Skeletal muscle tissue (tissue), 4 donors: ENCODE results near the gene ARHGAP18. TPM values are rescaled to one million over a fixed set of nuclear protein-coding genes. Genes with fewer than 3 reads are reported as not detected.

Experiments used
- H3K27ac ChIP-seq: one replicate; pipeline ENCODE4 v1.7.0; 2013; ENCODE audit warnings: mild to moderate bottlenecking, low read depth, low read length, inconsistent platforms
- H3K27me3 ChIP-seq, 3 donors: one replicate each; pipeline ENCODE4 v1.7.0; 2013; ENCODE audit warnings: low read length in 3 of 3; ENCODE audit not compliant: control insufficient read depth in 3 of 3, insufficient read depth in 3 of 3
- H3K36me3 ChIP-seq, 3 donors: one replicate each; pipeline ENCODE4 v1.7.0; 2013; ENCODE audit warnings: low read length in 3 of 3; ENCODE audit not compliant: control insufficient read depth in 3 of 3, insufficient read depth in 3 of 3
- H3K4me1 ChIP-seq, 3 donors: one replicate each; pipeline ENCODE4 v1.7.0; 2013; ENCODE audit warnings: low read length in 3 of 3, mild to moderate bottlenecking in 3 of 3; ENCODE audit not compliant: control insufficient read depth in 3 of 3, insufficient read depth in 3 of 3
- H3K4me3 ChIP-seq, 3 donors: one replicate each; pipeline ENCODE4 v1.7.0; 2013; ENCODE audit warnings: low read length in 3 of 3
- H3K9ac ChIP-seq, 3 donors: one replicate each; pipeline ENCODE4 v1.7.0; 2013; ENCODE audit warnings: low read length in 3 of 3, mild to moderate bottlenecking in 3 of 3, moderate library complexity in 2 of 3, low read depth in 1 of 3
- H3K9me3 ChIP-seq, 3 donors: one replicate each; pipeline ENCODE4 v1.7.0; 2013; ENCODE audit warnings: low read length in 3 of 3; ENCODE audit not compliant: control insufficient read depth in 3 of 3
- total RNA-seq: library from RNA; depleted of rRNA; stranded (reverse); fragments of >200 nt; gene quantifications from one replicate; pipeline ENCODE4 v1.2.3, GENCODE V29; 2014
- donor health status: Osteomylitis.

Gene ARHGAP18
- total RNA-seq, 1 donor from 2014 or later = 12.5 TPM

DNA sequence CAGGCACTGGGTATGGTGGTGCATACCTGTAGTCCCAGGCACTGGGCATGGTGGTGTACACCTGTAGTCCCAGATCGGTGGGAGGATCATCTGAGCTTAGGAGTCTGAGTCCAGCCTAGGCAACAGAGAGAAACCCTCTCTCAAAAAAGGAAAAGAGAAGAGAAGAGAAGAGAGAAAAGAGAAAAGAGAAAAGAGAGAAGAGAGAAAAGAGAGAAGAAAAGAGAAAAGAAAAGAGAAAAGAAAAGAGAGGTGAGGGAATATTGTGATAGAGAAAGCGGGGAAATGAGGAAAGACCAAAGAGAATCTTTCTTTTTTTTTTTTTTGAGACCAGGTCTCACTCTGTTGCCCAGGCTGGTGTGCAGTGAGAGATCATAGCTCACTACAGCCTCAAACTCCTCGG is 108.7 kb downstream of the ARHGAP18 start:
- Histone ChIP-seq H3K27ac (no peak overlapping the region), H3K4me3 (no peak overlapping the region), H3K9ac (no peak overlapping the region), H3K4me1 (no peaks in the 10 kb centered on the region), H3K9me3 (no peaks in the 10 kb centered on the region), H3K27me3 (no peaks in the 10 kb centered on the region), H3K36me3 (peaks cover 0 to 10% (median 10%) of the 10 kb centered on the region in 3 donors)

DNA sequence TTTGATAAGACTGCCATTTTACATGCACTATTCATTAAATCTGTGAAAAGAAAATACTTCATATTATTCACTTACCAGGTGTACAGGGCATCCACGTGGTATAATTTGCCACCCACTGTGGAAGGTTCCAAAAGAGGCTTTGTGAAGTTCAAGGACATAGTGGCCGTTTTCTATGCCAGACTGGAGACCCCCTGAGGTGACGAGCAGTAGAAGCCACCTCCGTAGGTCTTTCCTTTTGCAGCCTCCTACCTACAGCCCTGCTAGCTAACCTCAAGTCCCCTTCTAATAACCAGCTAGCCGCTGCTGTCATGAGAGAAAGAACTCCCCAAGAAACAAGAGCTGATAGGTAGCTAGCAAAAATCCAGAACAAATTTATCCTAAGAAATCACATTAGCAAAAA is 110.5 kb downstream of the ARHGAP18 start:
- H3K4me1 ChIP-seq = no peaks in the 10 kb centered on the region
- no peak overlapping the region for H3K4me3 ChIP-seq
- no peaks in the 10 kb centered on the region for H3K27me3 ChIP-seq
- H3K9me3 ChIP-seq = no peaks in the 10 kb centered on the region
- no peak overlapping the region for H3K9ac ChIP-seq
- no peak overlapping the region for H3K27ac ChIP-seq
- peaks cover 0 to 10% (median 4%) of the 10 kb centered on the region in 3 donors for H3K36me3 ChIP-seq

DNA sequence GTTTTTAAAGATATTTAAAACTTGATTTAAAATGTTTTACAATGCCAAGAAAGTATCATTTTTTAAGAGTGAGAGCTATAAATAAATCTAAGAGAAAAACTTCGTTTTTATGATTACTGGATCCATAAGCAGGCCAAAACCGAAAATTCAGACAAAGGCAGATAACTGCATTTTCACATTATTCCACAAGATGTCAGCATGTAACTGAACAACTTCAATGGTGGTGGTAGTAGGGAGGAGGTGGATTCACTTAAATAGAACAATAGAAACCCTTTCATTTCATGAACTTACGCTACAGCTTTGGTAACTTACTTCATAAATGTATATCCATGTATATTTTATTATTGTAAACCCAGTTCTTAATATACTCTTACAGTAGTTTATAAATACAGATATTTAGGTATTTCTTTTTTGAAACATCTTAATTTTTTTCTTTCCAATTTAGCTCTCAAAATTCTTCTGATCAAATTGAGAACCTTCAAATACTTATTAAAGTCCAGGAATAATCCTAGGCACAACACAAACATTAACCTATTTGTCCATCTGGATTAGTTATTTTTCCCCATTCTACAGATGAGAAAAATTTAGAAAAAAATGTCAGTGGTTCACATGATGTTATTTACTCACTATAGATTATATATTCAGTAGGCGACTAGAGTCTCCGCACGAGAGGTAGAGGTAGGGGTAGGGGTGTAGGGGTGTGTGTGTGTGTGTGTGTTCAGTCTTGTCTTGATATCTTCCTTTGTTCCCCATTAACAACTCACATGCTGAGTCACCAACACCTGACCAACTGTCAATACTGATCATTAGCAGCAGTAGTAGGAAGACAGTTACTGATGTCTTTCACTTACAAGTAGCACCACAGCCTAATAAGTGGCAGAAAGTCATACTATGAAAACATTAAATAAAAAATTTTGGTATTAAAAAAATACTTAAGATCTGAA is 111.5 kb downstream of the ARHGAP18 start:
- Histone ChIP-seq H3K9me3 (no peaks in the 10 kb centered on the region), H3K4me1 (no peaks in the 10 kb centered on the region), H3K9ac (no peak overlapping the region), H3K4me3 (no peak overlapping the region), H3K27ac (no peak overlapping the region), H3K27me3 (no peaks in the 10 kb centered on the region), H3K36me3 (peaks cover 0 to 10% (median 6%) of the 10 kb centered on the region in 3 donors)

DNA sequence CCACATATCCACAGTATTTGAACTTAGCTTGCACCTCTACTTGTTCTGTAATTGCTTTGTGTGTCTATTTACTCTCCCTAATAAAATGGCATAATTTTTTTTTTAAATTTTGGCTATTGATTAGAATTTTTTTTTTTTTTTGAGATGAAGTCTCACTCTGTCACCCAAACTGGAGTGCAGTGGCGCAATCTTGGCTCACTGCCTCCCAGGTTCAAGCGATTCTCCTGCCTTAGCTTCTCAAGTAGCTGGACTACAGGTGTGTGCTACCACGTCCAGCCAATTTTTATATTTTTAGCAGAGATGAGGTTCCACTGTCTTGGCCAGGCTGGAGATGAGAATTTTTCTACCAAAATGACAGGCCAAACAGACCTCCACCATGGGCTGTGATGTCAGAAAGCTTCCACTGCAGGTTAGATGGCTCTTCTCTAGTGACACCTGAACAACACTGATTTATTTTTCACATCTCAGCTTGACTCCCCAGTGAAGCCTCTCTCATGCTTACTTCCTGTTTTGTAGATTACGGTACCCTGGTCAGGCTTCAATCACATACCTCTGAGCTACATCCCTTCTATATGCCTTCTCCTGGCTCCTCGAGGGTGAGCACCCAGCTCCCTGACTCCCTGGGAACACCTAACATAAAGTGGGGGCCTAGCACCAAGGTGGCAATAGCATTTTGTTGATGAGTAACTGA is 112.8 kb downstream of the ARHGAP18 start:
- Histone ChIP-seq H3K27me3 (no peaks in the 10 kb centered on the region), H3K36me3 (peaks cover 0 to 17% (median 5%) of the 10 kb centered on the region in 3 donors), H3K4me1 (no peaks in the 10 kb centered on the region), H3K9me3 (no peaks in the 10 kb centered on the region), H3K4me3 (no peak overlapping the region), H3K9ac (no peak overlapping the region), H3K27ac (no peak overlapping the region)

DNA sequence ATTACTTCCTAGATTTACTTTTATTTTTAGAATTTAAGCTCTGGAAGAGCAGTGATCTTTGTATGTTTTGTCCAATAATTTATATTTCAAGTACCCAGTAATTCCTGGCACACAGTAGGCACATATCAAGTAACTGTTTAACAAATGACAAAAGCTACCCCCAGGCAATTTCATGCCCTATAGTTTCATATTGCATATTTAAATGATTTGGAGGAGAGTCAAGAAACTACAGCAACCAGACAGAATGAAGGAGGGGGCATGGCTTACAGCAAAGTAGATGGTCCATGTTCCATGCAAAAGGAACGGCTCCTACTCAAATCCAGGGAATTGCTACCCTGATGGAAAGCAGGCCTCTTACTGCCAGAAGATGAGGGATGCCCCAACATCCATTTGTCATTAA is 113.5 kb downstream of the ARHGAP18 start:
- H3K4me1 ChIP-seq = no peaks in the 10 kb centered on the region
- no peaks in the 10 kb centered on the region for H3K27me3 ChIP-seq
- no peaks in the 10 kb centered on the region for H3K9me3 ChIP-seq
- no peak overlapping the region for H3K9ac ChIP-seq
- no peak overlapping the region for H3K27ac ChIP-seq
- H3K4me3 ChIP-seq = no peak overlapping the region
- peaks cover 0 to 17% (median 5%) of the 10 kb centered on the region in 3 donors for H3K36me3 ChIP-seq

DNA sequence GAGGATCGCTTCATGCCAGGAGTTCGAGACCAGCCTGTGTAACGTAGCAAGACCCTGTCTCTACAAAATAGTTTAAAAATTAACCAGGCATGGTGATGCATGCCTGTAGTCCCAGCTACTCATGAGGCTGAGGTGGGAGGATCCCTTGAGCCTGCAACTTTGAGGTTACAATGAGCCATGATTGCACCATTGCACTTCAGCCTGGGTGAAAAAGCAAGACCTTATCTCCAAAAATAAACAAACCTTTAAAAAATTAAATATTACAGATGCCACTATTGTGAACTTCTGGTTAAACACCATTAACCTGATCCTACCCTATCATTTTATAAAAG is 116.8 kb downstream of the ARHGAP18 start:
- Histone ChIP-seq H3K36me3 (peaks cover 0 to 16% (median 0%) of the 10 kb centered on the region in 3 donors), H3K9me3 (no peaks in the 10 kb centered on the region), H3K4me1 (no peaks in the 10 kb centered on the region), H3K4me3 (no peak overlapping the region), H3K27ac (no peak overlapping the region), H3K27me3 (no peaks in the 10 kb centered on the region), H3K9ac (no peak overlapping the region)

DNA sequence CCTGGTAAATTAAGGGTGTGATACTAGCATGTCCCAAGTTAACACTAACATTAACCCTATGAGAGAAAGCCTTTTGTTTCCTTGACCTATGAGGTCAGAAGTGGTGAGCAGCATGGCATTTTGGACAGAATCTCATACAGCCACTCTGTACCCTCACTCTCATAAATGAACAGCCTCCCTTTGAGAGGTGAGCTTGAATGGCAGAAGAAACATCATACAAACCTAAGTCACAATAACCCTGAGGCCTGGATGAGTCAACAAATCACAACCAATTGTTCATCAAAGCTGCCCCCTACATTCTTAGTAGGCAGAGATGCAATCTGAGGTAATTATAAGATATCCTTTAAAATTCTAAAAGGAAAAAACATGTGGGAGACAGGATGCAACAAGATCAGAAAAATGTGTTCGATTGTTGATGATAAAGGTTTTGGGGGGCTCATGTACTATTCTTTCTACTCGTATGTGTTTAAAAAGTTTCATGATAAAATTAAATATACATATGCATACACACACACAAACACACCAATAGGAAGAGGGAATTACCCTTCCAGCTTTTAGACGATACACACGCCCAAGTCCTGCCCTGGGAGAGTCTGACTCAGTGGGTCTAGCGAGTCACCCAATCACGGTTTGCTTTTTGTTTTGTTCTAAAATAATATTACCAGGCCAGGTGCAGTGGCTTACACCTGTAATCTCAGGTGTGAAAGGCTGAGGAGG is 117.3 kb downstream of the ARHGAP18 start:
- H3K27ac ChIP-seq = no peak overlapping the region
- no peaks in the 10 kb centered on the region for H3K27me3 ChIP-seq
- H3K36me3 ChIP-seq = peaks cover 0 to 16% (median 0%) of the 10 kb centered on the region in 3 donors
- no peak overlapping the region for H3K4me3 ChIP-seq
- no peaks in the 10 kb centered on the region for H3K4me1 ChIP-seq
- H3K9ac ChIP-seq = no peak overlapping the region
- no peaks in the 10 kb centered on the region for H3K9me3 ChIP-seq

DNA sequence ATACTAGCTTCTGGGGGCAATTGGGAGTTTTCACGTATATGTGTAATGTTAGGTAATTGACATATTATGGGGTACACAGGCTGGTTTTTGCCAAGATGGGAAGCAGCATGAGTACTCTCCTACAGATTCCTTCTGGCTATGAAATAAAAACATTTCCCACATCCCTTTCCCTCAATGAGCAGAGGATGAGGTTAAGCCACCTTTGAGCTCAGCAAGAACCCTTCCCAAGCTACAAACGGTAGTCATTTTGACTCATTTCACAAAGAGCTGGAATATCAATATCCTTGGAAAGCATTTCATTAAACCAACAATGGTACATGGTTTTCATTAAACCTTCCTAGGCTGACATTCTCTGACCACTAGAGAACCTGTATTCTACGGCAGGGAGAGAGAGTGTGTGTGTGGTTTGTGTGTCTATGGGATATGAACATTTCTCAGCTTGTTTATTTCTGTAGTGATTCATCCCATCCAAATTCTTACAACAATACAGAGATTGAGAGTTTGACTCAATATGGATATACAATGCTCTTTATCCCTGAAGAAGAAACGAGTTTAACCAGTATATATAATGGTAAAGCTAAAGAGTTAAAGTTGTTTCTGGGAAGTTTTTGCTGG is 119.5 kb downstream of the ARHGAP18 start:
- Histone ChIP-seq H3K9me3 (no peaks in the 10 kb centered on the region), H3K27ac (no peak overlapping the region), H3K36me3 (peaks cover 0 to 19% (median 0%) of the 10 kb centered on the region in 3 donors), H3K9ac (no peak overlapping the region), H3K4me1 (no peaks in the 10 kb centered on the region), H3K4me3 (no peak overlapping the region), H3K27me3 (no peaks in the 10 kb centered on the region)

DNA sequence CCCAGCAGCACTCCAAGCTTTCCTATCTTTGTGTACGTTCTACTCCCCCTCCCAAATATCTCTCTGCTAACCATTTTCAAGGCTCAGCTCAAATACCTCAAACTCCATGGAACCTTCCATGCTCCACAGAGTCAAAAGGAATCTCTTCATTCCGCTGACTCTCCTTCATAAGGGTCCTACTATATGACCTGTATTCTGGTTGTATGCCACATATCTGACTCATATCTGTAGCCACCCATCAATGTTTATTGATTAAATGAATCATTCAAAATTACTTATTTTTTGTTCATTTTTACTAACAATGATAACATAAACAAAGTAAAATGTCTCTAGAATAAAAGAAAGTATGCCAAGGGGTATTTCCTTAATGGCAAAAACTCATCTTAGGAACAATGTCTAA is 123.2 kb downstream of the ARHGAP18 start:
- no peak overlapping the region for H3K27ac ChIP-seq
- peaks cover 0 to 13% (median 0%) of the 10 kb centered on the region in 3 donors for H3K36me3 ChIP-seq
- H3K27me3 ChIP-seq = no peaks in the 10 kb centered on the region

More for the DNA sequence above, 123.2 kb downstream of the ARHGAP18 start:
- no peaks in the 10 kb centered on the region for H3K4me1 ChIP-seq
- no peak overlapping the region for H3K4me3 ChIP-seq
- no peak overlapping the region for H3K9ac ChIP-seq
- no peaks in the 10 kb centered on the region for H3K9me3 ChIP-seq
